Anterior cingulate cortex (tissue), 58 donors: ENCODE measurements around the gene GABARAPL1.
A peak's percentile ranks its signal among the peaks of the same experiment; 100 is the strongest.
"Not testable (repeated sequence)": the region's sequence is repeated elsewhere in the genome, so short reads cannot be mapped to it uniquely, and the experiment has no call there.

ENCODE experiments used
- DNase-seq, 58 donors: peaks; one replicate each; lab custom pipeline; 2025; lab: John Stamatoyannopoulos, UW

The GABARAPL1 gene

GRCh38 chr12:10212739-10213131 lies at the start of gene GABARAPL1:
Gene GABARAPL1 (plus strand): TSS chr12:10212877. CDS start chr12:10213130, 253 bp downstream.
- DNase-seq, result peak in 57 of 58 donors; percentile 39 to 87 (median 77)

GRCh38 chr12:10163084-10163483 lies 49.6 kb upstream of the GABARAPL1 start:
- DNase-seq, result no peak

GRCh38 chr12:10165421-10165820 lies 47.3 kb upstream of the GABARAPL1 start:
- no peak for DNase-seq

- DNase-seq, result peak in 1 of 58 donors; percentile 30
These were observed 45.1 kb upstream of the GABARAPL1 start for GRCh38 chr12:10167599-10167998.

GRCh38 chr12:10169104-10169503 lies 43.6 kb upstream of the GABARAPL1 start:
- DNase-seq, result no peak

- no peak for DNase-seq
These were observed 42.5 kb upstream of the GABARAPL1 start for GRCh38 chr12:10170216-10170615.

- DNase-seq, result no peak
These were observed 40.5 kb upstream of the GABARAPL1 start, which contains the start of gene OLR1 for GRCh38 chr12:10171973-10172728. Gene OLR1 (minus strand): TSS chr12:10172132. CDS start chr12:10172077, 55 bp downstream.

- no peak for DNase-seq
These were observed 37.6 kb upstream of the GABARAPL1 start for GRCh38 chr12:10174986-10175614.

GRCh38 chr12:10175846-10176636 lies 36.6 kb upstream of the GABARAPL1 start:
- no peak for DNase-seq

GRCh38 chr12:10178821-10179220 lies 33.9 kb upstream of the GABARAPL1 start, which contains the start of gene TMEM52B:
Gene TMEM52B (plus strand): TSS chr12:10179032. CDS start chr12:10179575, 543 bp downstream.
- DNase-seq, result no peak

- DNase-seq, result no peak
These were observed 32.9 kb upstream of the GABARAPL1 start for GRCh38 chr12:10179776-10180181.

GRCh38 chr12:10182354-10183049 lies 30.2 kb upstream of the GABARAPL1 start:
- DNase-seq, result no peak

- DNase-seq, result peak in 2 of 58 donors; percentile 1 to 3
These were observed 28.3 kb upstream of the GABARAPL1 start for GRCh38 chr12:10184261-10184843.

- DNase-seq, result peak in 38 of 58 donors; percentile 3 to 66 (median 30)
These were observed 26.4 kb upstream of the GABARAPL1 start for GRCh38 chr12:10186299-10186698.

GRCh38 chr12:10186958-10187357 lies 25.7 kb upstream of the GABARAPL1 start:
- DNase-seq, result not testable (repeated sequence)

- peak in 20 of 58 donors; percentile 2 to 35 (median 16) for DNase-seq
These were observed 23.0 kb upstream of the GABARAPL1 start for GRCh38 chr12:10189653-10190052.

GRCh38 chr12:10190558-10191388 lies 21.9 kb upstream of the GABARAPL1 start:
- DNase-seq, result peak in 49 of 58 donors; percentile 5 to 74 (median 37)

- DNase-seq, result no peak
These were observed 20.8 kb upstream of the GABARAPL1 start for GRCh38 chr12:10191865-10192264.

GRCh38 chr12:10194160-10194670 lies 18.5 kb upstream of the GABARAPL1 start:
- DNase-seq, result no peak
